DOHH2 (cell line): ENCODE measurements around the gene SH3RF3.

Experiments
- H3F3A ChIP-seq: fragments of 200-600 bp; sonication (generic), shearing (Covaris generic); 2 replicates; pipeline ENCODE4 v1.6.0; 2016; ENCODE audit warnings: antibody characterized with exemption, mild to moderate bottlenecking; ENCODE audit not compliant: control insufficient read depth, insufficient read depth
- H3K27ac ChIP-seq: fragments of 200-600 bp; sonication (generic); 2 replicates; pipeline ENCODE4 v1.5.1; 2014; ENCODE audit warnings: low read depth, mild to moderate bottlenecking, low read length, moderate library complexity
- H3K27me3 ChIP-seq: fragments of 200-600 bp; sonication (generic); 2 replicates; pipeline ENCODE4 v1.6.1; 2014; ENCODE audit warnings: mild to moderate bottlenecking, low read length, mixed read lengths; ENCODE audit not compliant: control insufficient read depth
- H3K36me3 ChIP-seq: fragments of 200-600 bp; sonication (generic); 2 replicates; pipeline ENCODE4 v1.6.1; 2014; ENCODE audit warnings: mild to moderate bottlenecking, low read length, moderate library complexity, mixed read lengths; ENCODE audit not compliant: control insufficient read depth
- H3K4me1 ChIP-seq: fragments of 200-600 bp; sonication (generic); 2 replicates; pipeline ENCODE4 v1.6.1; 2014; ENCODE audit warnings: mild to moderate bottlenecking, low read length, mixed read lengths; ENCODE audit not compliant: control insufficient read depth
- H3K4me2 ChIP-seq: fragments of 200-600 bp; sonication (generic); 2 replicates; pipeline ENCODE4 v1.6.0; 2014; ENCODE audit warnings: mild to moderate bottlenecking, low read length, moderate library complexity
- H3K4me3 ChIP-seq: fragments of 200-600 bp; sonication (generic); 2 replicates; pipeline ENCODE4 v1.5.1; 2014; ENCODE audit warnings: mild to moderate bottlenecking, low read length, mixed read lengths
- H3K79me2 ChIP-seq: fragments of 200-600 bp; sonication (generic); 2 replicates; pipeline ENCODE4 v1.6.1; 2014; ENCODE audit warnings: mild to moderate bottlenecking, low read length, mixed read lengths; ENCODE audit not compliant: control insufficient read depth
- H3K9me2 ChIP-seq: fragments of 200-600 bp; sonication (generic); replicated peaks from 2 replicates; pipeline ENCODE4 v1.6.1; 2014; ENCODE audit warnings: mild to moderate bottlenecking, low read length, mixed read lengths; ENCODE audit not compliant: control insufficient read depth
- H3K9me3 ChIP-seq: fragments of 200-600 bp; sonication (generic); 2 replicates; pipeline ENCODE4 v1.6.1; 2014; ENCODE audit warnings: antibody characterized with exemption, low read length, mixed read lengths; ENCODE audit not compliant: control insufficient read depth, insufficient read depth
- H4K20me1 ChIP-seq: fragments of 200-600 bp; sonication (generic); 2 replicates; pipeline ENCODE4 v1.6.0; 2014; ENCODE audit warnings: low read depth, mild to moderate bottlenecking, antibody characterized with exemption, low read length, moderate library complexity; ENCODE audit not compliant: control insufficient read depth, insufficient read depth
- EZH2phosphoT487 ChIP-seq: fragments of 200-600 bp; sonication (generic); IDR thresholded peaks from 2 replicates; pipeline ENCODE4 v1.6.1; 2017; ENCODE audit warnings: borderline replicate concordance, mild to moderate bottlenecking, antibody characterized with exemption, low read length, moderate library complexity, mixed read lengths
- TF ChIP-seq, protein P1 (sequence below): fragments of 200-600 bp; sonication (generic); IDR thresholded peaks from one replicate; pipeline ENCODE4 v1.5.1; 2014; ENCODE audit warnings: antibody characterized with exemption, mild to moderate bottlenecking, low read depth, low read length; ENCODE audit not compliant: poor library complexity, severe bottlenecking

SH3RF3 gene

DNA sequence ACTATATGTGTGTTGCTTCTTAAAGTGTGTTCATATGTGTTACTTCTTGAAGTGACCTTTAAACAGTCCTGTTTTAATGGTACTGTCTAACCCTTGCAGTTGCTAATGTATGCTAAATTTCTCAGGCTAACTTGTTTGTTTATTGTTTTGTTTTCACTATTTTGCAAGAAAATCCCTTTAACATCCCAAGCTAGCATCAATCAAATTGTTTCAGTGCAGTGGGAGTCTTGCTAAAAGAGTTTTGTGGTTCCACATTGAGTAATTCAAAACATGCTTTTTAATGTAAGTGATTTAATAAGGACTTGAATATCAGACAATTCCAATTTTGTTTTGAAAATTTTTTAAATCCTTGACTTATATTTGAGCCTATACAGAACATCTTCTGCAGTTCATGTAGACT, 3.6 kb downstream of the SH3RF3 start:
- H3K4me2 ChIP-seq, result no peak overlapping the region
- no peak overlapping the region for H3K27ac ChIP-seq
- peaks cover 41% of the 10 kb centered on the region for H3K4me1 ChIP-seq
- no peaks in the 10 kb centered on the region for H3K9me3 ChIP-seq
- H3K79me2 ChIP-seq, result no peaks in the 10 kb centered on the region
- no peaks in the 10 kb centered on the region for H3K36me3 ChIP-seq
- no peaks in the 10 kb centered on the region for H4K20me1 ChIP-seq
- peaks cover 6% of the 10 kb centered on the region; the same call in 1 of the 2 replicates for H3F3A ChIP-seq
- H3K4me3 ChIP-seq, result no peak overlapping the region
- TF ChIP-seq EZH2phosphoT487, result no peak
- TF ChIP-seq, protein P1, sequence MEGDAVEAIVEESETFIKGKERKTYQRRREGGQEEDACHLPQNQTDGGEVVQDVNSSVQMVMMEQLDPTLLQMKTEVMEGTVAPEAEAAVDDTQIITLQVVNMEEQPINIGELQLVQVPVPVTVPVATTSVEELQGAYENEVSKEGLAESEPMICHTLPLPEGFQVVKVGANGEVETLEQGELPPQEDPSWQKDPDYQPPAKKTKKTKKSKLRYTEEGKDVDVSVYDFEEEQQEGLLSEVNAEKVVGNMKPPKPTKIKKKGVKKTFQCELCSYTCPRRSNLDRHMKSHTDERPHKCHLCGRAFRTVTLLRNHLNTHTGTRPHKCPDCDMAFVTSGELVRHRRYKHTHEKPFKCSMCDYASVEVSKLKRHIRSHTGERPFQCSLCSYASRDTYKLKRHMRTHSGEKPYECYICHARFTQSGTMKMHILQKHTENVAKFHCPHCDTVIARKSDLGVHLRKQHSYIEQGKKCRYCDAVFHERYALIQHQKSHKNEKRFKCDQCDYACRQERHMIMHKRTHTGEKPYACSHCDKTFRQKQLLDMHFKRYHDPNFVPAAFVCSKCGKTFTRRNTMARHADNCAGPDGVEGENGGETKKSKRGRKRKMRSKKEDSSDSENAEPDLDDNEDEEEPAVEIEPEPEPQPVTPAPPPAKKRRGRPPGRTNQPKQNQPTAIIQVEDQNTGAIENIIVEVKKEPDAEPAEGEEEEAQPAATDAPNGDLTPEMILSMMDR, result no peak
- no peaks in the 10 kb centered on the region for H3K9me2 ChIP-seq
- no peaks in the 10 kb centered on the region for H3K27me3 ChIP-seq

- Histone ChIP-seq H4K20me1 (no peaks in the 10 kb centered on the region), H3K4me3 (no peak overlapping the region), H3K79me2 (no peaks in the 10 kb centered on the region)
Observed at GRCh38 chr2:109133746-109134145, 4.7 kb downstream of the SH3RF3 start.

DNA sequence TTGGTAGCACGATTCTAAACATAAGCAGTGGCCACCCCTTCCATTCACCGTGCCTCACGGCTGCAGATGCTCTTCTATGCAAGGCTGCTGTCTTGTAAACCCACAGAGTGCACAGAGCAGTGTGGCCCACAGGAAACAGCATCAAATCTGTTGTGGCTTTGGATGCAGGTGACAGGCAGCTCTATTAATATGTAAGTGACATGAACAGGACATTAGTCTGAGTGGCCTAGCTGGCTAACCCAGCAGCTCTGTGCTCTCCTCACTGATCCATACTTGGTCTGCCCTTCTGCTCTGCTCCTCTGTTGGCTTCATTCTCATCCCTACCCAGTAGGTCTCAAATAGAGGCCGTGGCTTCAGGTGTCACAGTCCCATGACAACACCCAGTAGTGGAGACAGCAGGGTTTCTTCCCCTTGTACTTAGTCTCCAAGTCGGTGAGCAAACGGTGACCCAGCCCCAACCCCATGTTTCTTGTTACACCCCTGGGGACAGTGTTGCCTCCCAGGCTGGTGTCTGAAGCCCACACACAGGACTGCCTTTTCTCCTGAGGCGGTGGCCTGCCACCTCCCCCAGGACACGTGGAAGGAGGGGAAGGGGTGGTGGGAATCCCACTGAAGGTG, 5.8 kb downstream of the SH3RF3 start:
- Histone ChIP-seq H3K79me2 (no peaks in the 10 kb centered on the region), H3K27me3 (no peaks in the 10 kb centered on the region), H3K9me2 (no peaks in the 10 kb centered on the region), H3K36me3 (no peaks in the 10 kb centered on the region), H4K20me1 (no peaks in the 10 kb centered on the region), H3K4me2 (peak overlapping the region; percentile 74), H3F3A (peaks cover 6% of the 10 kb centered on the region; the same call in 1 of the 2 replicates), H3K9me3 (no peaks in the 10 kb centered on the region), H3K4me1 (peaks cover 53% of the 10 kb centered on the region), H3K4me3 (peak overlapping the region; percentile 51), H3K27ac (peak overlapping the region; percentile 79)
- no peak for TF ChIP-seq EZH2phosphoT487
- TF ChIP-seq, protein P1, result no peak

More at GRCh38 chr2:109133746-109134145, 4.7 kb downstream of the SH3RF3 start:
- H3F3A ChIP-seq, result peaks cover 6% of the 10 kb centered on the region; the same call in 1 of the 2 replicates
- H3K9me3 ChIP-seq, result no peaks in the 10 kb centered on the region
- TF ChIP-seq, protein P1, result no peak
- TF ChIP-seq EZH2phosphoT487, result no peak
- H3K4me1 ChIP-seq, result peaks cover 50% of the 10 kb centered on the region
- H3K9me2 ChIP-seq, result no peaks in the 10 kb centered on the region
- no peaks in the 10 kb centered on the region for H3K36me3 ChIP-seq
- H3K27me3 ChIP-seq, result no peaks in the 10 kb centered on the region
- no peak overlapping the region for H3K27ac ChIP-seq
- H3K4me2 ChIP-seq, result no peak overlapping the region
